NAMALWA (cell line): ENCODE data around the gene WWC1.
"Not testable (repeated sequence)": the region's sequence is repeated elsewhere in the genome, so short reads cannot be mapped to it uniquely, and the experiment has no call there.

Source experiments
- DNase-seq: peaks from one replicate; pipeline ENCODE4 v3.0.0-alpha.2; 2015; ENCODE audit warnings: low spot score

Gene WWC1

GRCh38 chr5:168286863-168287262 lies 4.6 kb upstream of the WWC1 start:
- not testable (repeated sequence) for DNase-seq

DNA sequence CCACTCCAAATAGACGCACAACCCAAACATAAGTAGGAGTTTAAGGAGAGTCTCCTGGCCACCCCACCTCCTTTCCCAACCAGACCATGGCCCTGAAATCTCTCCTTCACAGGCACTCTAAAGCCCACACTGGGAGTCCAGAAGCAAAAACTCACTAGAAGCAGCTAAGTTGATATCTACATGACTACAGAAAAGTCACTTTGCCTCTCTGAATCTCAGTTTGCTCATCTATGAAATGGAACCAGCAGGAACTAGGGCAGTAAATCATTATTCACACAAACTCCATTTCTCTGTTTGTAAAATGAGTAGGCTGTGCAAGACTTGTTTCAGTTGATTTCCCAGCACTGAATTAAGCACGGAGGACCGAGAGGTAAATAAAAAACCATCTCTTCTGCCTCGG lies 4.1 kb upstream of the WWC1 start:
- no peak for DNase-seq

DNA sequence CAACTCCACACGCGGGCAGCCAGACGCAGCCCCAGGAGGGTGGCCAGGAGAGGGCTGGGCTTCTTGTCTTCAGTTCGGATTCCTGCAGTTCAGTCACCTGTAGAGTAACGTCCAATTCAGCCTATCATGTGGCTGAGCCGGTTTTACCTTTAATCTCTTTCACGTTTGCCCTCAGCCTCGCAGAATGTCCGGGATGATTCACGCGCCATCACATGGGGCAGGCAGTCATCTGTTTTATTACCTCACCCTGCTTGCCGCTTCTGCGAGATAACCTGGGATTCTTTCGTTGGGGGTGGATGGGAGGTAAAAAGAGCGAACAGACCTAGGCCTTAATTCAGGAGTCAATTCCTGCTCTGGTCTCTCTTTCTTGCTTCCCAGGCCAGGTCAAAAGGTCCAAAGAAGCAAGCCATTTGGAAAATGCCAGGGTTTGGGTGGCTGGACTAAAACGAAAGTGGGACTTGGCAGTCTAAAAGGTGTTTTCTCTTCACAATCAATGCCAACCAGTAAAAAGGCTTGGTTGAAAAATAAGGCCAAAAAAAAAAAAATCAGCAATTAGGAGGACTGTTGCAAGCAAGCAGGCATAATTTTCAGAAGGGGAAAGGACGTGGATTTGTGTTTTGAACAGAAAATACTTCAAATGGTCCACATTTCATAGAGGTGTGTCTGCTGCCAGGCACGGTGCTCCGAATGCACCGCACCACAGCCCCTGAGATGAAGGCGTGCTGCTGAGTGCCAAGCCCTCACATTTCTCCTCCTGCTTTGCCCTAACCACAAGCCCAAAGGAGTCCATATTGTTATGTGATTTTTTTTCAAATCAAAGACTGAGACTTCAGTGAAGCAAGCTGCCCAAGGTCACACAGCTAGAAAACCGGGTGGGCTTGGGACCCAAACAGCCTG lies 2.8 kb upstream of the WWC1 start:
- DNase-seq = no peak

DNA sequence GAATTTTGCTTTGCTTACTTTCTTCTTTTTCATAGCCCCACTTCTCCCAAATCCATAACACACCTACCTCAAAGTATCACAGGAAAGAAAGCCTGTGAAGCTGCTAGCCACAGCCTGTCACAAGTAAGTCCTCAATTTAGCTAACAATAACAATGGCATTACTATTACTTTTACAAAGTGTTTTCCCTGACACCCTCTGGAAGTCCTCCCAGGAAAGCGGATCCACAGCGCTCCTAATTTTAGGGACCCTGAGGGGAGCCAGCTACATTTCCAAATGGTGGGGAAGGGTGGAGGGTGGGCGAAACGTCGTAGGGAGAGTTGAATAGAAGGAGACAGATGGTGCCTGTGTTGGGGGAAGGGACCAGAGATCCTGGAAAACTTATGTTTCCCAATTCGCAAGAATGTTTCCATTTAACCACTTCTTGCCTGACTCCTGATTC lies 523 bp upstream of the WWC1 start:
- DNase-seq = no peak

DNA sequence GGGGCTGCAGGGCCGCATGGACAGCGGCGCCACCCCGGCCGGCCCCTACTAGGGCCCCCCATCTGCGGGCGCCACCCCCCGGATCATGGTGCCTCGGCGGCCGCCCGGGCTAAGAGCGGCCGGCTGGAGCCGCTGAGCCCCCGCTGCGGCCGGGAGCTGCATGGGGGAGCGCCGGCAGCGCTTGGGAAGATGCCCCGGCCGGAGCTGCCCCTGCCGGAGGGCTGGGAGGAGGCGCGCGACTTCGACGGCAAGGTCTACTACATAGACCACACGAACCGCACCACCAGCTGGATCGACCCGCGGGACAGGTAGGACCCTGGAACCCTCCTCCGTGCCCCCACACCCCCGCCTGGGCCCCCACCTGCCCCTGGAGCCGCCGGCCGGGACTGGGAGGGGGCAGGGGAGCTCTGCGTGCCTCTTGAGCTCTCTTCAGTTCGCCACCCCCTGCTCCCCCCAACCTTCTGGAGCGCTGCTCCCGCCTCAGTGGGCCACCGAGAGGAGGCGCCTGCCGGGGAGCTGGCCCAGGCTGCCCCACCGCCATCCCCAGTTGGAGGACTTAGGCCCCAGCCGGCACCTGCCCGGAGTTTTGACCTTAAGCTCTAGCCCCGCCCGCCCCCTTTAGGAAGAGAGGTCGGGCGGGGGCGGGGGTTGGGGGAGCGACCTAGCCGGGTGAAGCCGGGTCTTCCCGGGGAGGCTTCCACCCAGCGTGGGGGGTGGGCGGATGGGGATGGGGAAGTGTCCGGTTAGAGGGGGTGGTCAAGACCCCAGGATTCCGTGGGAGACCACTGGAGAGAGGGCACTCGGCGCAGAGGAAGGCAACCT lies 730 bp downstream of the WWC1 start:
- DNase-seq = no peak

GRCh38 chr5:168292786-168293696 lies 1.6 kb downstream of the WWC1 start:
- DNase-seq = no peak

- no peak for DNase-seq
Observed at GRCh38 chr5:168295574-168296201, 4.2 kb downstream of the WWC1 start.

- DNase-seq = no peak
Observed at GRCh38 chr5:168296682-168297081, 5.2 kb downstream of the WWC1 start.

DNA sequence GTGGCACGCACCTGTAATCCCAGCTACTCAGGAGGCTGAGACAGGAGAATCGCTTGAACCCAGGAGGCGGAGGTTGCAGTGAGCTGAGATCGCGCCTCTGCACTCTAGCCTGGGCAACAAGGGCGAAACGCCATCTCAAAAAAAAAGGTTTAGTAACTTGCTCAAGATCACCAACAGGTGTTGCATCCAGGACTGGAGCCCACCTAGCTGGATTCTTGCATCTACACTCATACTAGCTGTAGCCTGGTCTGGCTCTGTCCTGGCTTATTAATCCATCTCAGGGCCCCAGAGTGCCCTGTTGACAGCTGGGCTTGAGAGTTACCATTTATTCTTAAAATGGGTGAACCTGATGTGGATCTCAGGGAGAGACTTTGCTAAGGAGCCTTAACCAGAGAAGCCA lies 7.5 kb downstream of the WWC1 start:
- DNase-seq = no peak

DNA sequence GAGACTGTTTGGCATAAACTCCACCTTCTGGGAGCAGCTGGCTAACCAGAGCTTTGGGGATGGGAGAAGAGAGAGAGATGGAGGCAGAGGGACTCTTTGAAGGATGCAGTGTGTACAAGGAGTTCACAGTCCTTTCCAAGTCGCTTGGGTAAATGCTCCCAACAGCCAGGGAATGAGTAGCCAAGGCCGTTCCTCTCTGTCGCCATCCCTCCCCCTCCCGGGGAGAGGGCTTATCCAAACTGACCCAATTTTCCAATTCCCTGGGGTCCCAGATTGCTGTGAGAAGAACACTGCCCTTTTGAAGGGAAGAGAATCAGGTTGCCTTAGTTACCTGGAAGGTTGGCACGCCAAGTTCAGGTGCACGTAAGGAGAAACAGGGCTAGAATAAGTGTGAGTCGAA lies 7.9 kb downstream of the WWC1 start:
- DNase-seq = no peak

GRCh38 chr5:168300326-168301182 lies 9.1 kb downstream of the WWC1 start:
- no peak for DNase-seq

DNA sequence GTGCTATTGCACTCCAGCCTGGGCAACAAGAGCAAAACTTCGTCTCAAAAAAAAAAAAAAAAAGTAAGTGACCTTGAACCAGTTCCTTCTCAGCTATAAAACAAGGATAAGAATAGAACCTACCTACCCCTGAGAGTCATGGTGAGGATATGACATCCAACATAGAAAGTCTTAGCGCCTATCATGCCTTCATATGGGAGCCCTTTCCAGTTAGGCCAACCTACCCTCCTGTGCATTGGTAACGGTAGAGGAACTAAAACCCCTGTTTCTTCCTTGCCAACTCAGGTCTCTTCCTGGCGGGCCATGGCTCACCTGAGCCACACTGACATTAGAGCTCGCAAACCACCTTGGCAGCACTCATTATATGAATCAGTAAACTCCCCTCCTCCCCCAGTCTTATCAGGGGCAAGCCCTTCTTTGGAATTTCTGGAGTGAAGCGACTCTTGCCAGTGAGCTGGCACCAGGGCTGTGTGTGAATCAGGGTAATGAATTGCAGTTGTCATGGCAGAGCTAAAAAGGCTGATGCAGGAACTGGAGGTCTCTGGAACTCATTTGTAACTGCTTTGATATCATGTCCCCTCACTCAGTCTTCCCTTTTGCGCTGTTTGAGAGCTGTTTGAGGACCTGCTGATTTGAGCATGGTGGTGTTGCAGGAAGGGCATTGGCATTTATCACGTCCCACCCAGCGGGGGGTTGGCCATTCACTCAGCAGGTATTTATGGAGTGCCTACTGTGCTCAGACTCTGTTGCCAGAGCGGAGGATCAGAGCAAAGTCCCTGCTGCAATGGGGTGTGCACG lies 10.3 kb downstream of the WWC1 start:
- no peak for DNase-seq

GRCh38 chr5:168302785-168303184 lies 11.3 kb downstream of the WWC1 start:
- no peak for DNase-seq

DNA sequence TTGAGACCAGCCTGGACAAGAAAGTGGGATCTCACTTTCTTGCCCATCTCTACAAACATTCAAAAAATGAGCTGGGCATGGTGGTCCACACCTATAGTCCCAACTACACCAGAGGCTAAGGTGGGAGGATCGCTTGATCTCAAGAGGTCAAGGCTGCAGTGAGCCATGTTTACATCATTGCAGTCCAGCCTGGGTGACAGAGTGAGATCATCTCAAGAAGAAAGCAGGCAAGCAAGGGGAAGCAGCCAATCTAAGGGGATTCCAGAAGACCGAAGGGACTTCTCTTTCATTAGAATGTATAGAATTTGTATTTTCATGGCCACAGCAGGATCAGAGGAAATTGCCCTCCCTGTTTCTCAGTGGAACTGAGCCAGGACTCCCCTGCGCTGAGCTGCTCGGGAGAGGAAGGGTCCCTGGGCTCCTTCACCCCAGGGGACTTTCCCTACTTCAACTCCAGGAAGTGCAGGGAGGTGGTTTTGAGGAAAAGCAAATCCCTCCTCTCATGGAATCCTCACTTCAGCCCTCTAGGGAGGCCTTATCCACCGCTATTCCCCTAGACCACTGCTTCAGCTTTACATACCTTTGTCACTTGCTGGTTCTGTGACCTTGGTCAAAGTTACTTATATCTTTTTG lies 12.1 kb downstream of the WWC1 start:
- DNase-seq = no peak

GRCh38 chr5:168304349-168304748 lies 12.9 kb downstream of the WWC1 start:
- DNase-seq = no peak

DNA sequence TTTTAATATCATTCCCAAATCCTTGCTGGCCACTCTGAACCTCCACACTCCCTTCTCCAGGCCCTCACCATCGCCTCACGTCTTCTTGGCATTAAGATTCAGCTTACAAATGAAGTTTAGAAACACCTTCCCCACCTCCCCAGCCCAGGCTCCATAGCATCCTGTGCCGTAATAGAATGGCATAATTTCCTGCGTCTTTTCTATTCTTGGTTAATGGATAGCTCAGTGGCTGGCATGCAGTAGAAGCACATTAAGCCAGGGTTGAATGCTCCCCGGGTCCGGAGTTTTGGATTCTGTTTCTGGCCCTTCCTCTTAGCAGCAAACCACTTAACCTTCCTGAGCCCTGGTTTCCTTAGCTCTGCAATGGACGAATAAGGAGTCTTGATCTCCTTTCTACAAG lies 13.8 kb downstream of the WWC1 start:
- DNase-seq = no peak

DNA sequence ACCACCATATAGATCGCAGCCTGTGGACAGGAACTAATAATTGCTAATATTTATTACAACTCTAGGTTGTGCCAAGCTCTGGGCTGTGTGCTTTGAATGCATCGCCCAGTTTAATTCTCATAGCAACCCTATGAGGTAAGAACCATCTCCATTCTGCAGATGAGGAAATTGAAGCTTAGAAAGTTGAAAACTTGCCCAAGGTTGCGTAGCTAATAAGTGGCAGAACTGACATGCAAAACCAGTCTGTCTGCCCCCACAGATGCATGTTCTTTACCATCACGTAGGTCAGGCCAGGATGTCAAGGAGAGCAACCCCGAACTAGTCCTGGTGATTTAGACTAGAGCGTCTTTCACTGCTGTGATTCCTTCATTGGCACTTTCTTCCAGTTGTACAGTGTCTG lies 15.6 kb downstream of the WWC1 start:
- DNase-seq = no peak

DNA sequence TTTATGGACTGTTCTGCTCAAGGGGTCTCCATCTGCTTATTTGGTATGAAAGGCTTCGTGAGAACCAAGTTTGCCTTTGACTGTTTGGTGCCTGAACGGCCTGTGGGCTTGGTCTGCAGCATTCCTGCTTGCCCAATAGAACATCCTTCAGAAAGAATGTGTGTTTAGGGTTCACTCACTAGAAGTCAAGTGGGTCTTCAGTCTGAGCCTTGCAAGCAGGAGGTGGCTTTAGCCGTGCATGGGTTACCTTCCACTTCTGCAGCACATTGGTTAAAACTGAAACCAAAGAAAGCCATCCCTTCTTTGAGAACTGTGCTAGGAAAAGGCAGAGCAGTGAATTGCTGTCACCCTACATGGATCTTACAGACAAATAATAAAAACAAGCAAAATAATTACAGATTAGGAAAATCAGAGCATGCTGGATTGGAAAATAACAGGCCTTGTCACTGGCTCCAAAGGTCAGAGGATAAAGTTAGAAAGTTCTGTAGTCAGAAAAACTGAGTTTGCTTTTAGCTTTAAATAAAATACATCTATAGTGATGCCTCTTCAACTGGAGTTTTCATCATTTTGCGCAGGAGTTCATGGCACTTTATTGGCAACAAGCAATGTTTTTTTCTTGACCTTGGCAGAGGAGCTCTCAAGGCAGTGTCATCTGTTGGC lies 16.6 kb downstream of the WWC1 start:
- DNase-seq = no peak
